GM21529 (cell line): Measurements from ENCODE around the gene KCTD11.

Experiments used
- ATAC-seq: cut with Tn5 transposase; IDR thresholded peaks from one replicate; pipeline ENCODE4 v1.9.1; 2021; ENCODE audit not compliant: unreplicated experiment

The KCTD11 gene

DNA sequence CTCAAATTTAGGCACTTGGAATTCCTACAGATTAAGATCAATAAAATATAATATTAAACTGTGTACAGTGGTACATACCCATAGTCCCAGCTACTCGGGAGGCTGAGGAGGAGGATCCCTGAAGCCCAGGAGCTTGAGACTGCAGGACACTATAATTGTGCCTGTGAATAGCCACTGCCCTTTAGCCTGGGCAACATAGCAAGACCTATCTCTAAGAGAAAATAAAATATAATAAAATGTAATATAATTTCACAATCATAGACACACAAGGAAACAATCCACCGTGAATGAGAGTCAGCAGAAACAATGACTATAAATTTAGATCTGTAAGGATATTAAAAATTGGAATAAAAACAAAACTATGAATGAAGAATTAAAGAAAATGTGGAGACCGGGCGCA, 18.9 kb downstream of the KCTD11 start:
- ATAC-seq = no peak

- ATAC-seq = no peak
Measured at GRCh38 chr17:7374353-7374752, 22.4 kb downstream of the KCTD11 start.

- no peak for ATAC-seq
Measured at GRCh38 chr17:7379134-7379533, 27.2 kb downstream of the KCTD11 start.

GRCh38 chr17:7380321-7380720, 28.4 kb downstream of the KCTD11 start:
- ATAC-seq = no peak

DNA sequence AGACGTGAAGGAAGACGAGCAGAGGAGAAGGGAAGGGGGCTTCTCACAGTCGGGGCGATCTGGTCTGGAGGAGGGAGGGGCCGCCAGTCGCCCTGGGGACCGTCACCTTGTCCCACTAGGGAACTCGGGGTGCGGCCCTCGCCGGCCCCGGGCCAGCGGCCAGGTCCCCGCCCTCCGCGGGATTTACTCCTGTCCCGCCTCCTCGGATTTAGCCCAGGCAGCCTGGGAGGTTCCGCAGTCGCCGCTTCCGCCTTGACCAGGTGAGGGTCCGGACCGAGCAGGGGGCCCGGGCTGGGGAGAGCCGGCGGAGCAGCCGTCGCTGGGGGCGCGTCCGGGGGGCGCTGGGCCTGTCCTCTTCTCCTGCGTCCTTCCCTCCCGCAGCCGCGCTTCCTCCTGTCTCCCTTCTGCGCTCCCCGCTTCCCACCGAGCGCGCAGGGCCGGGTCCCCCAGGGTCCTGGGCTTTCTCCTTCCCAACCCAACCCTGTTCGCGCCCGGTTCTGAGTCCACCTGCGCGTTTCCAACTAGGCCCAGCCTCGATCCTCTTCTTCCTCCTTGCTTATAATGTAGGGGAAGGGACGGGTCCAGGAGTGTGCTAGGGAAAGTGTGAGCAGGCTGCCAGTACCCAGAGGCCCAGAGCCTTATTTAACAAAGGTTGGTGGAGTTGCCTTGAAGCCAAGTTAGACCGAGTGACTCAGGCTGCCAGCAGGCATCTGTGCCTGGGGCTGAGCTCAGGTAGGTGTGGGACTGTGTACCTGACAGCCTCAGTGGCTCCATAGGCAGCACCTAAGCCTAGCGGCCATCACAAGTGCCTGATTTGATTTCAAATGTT, 29.1 kb downstream of the KCTD11 start, which contains the start of gene TNK1:
TSS of gene TNK1 (plus strand) at position 235 of the 829 bp plus-strand sequence. CDS start 1,838 bp downstream, outside the sequence.
- no peak for ATAC-seq

GRCh38 chr17:7382901-7383300, 30.9 kb downstream of the KCTD11 start:
- ATAC-seq = no peak

DNA sequence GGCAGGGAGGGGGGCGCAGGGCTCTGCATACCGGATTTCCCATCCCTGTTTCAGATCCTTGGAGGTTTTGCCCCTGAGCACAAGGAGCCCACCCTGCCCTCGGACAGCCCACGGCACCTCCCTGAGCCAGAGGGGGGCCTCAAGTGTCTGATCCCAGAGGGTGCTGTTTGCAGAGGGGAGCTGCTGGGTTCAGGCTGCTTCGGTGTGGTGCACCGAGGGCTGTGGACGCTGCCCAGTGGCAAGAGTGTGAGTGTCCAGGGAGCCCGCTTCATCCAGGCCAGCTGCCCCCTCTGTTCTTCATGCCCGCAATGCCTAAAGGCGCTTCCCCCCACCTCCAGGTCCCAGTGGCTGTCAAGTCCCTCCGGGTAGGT, 31.4 kb downstream of the KCTD11 start:
- ATAC-seq = no peak

DNA sequence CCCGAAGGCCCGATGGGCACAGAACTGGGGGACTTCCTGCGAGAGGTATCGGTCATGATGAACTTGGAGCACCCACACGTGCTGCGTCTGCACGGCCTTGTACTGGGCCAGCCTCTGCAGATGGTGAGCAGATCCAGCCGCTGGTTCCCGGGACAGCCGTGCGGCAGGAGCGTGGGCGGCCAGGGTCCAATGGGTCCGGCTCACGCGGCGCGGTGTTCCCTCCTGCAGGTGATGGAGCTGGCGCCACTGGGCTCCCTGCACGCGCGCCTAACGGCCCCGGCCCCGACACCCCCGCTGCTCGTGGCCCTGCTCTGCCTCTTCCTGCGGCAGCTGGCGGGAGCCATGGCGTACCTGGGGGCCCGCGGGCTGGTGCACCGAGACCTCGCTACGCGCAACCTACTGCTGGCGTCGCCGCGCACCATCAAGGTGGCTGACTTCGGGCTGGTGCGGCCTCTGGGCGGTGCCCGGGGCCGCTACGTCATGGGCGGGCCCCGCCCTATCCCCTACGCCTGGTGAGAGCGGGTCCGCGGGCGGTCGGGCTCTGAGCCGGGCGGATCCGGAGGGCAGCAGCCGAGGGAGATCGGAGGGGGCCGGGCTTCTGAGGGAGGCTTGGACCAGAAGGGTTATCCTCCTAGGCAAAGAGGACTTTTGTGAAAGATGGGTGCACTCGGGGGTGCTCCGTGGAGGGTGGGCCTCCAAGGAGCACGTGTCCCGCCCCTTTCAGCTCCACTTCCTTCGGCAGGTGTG, 32.0 kb downstream of the KCTD11 start:
- peak; percentile 76 for ATAC-seq

- ATAC-seq = no peak
Measured at GRCh38 chr17:7384489-7385081, 32.6 kb downstream of the KCTD11 start.

- ATAC-seq = no peak
Measured at GRCh38 chr17:7388856-7389255, 36.9 kb downstream of the KCTD11 start.

GRCh38 chr17:7389924-7390910, 38.3 kb downstream of the KCTD11 start:
- ATAC-seq = no peak

GRCh38 chr17:7391307-7391706, 39.3 kb downstream of the KCTD11 start:
- ATAC-seq = no peak

DNA sequence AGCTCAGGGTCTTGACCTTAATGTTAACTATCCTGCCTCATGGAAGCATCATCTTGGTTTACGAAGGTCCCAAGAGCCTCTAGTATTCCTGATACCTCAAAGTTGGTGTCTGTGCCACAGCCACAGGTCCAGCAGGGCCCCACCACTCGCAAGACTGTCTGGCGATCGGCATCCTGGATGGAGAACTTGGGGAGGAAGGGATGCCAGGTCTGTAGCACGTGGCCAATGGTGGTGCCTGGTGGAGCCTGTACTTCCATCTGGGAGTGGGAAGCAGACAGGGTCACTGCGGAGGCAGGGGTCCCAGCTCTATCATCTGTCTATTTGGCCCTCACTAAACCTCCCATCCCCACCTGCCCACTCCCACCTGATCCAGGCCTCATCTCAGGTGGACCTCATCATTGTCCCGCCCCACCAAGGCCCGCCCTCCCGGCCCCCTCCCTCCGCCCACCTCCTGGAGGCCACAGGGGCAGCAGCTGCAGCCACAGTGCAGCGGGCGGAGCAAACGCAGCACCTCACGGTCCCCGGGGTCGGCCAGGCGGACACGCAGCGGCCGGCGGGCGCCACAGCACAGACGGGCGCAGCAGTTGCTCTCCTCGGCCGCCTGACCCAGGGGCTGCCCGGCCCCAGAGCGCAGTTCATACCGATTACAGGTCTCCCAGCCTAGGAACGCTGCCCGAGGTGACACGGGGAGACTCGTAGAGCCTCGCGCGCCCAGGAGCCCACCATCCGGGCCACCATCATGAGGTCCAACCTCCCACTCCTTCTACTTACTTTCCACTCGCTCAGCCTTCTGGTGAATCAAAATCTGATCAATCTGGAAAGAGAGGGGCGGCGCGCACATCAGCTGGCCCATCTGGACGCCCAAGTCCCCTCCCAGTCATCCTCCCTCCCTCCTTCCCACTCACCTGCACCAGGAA, 41.0 kb downstream of the KCTD11 start:
- ATAC-seq = no peak

DNA sequence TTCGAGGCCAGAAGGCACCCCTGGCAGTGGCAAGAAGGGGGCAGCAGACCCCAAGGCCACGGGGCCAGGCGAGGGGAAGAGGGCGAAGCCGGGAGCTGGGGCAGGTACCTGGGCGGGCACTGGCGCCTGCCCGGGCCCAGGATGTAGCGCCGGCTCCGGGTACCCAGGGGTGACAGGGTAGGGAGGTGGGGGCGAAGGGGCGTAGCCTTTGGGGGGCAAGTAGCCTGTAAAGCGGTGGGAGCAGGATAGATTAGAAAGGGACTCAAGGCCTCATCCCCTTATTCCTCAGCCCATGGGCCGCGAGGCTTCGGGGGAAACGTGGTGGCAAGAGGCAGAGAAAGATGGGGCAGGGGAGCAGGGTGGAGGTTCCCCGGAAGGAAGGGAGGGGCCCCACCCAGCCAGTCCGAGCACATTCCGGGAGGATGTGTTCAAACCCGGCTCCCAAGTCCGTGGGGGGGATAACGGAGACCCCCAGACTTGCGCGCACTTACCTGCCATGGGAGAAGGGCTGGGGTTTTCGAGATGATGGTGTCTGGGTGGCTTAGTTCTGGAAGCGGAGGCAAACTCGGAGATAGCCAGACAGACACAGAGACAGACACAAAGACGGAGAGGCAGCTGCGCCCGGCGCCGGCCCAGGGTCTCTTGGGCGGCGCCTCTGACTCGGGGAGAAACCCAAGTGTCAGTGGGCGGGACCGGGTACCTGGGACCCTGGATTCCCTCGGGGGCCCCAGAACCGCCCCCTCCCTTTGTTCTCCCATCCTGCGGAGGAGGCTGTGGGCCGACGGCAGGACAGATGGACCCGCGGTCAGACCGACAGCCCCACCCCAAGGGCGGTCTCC, 41.9 kb downstream of the KCTD11 start:
- peak; percentile 35 for ATAC-seq

GRCh38 chr17:7394452-7395191, 42.7 kb downstream of the KCTD11 start, which contains the start of gene PLSCR3:
Gene PLSCR3, minus strand, starts transcription at chr17:7394525. Its CDS starts 415 bp downstream, at chr17:7394110.
- peak; percentile 80 for ATAC-seq

DNA sequence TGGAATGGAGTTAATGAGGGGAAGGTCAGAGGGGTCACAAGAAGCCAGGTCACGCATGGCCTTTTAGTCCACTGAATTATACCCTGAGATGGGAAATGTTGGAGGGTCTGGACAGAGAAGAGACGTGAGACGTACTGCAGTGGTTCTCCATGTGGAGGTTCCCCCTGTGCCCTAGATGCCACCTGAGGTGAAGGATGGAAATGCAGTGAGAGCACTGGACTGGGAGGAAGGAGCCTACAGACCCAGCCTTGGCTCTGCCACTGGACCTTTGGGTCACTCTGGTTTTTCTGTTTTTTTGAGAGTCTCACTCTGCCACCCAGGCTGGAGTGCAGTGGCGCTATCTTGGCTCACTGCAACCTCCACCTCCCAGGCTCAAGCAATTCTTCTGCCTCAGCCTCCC, 44.2 kb downstream of the KCTD11 start:
- no peak for ATAC-seq

- no peak for ATAC-seq
Measured at GRCh38 chr17:7398612-7399011, 46.6 kb downstream of the KCTD11 start.
